Nephron progenitor cell (in vitro differentiated cells): Measurements from ENCODE around the gene DNAJB6.

Experiments
- DNase-seq: peaks from one replicate; pipeline ENCODE4 v3.0.0; 2021
- H3K27ac Mint-ChIP-seq: 2 replicates; pipeline ENCODE4 v1.8.0; 2021; ENCODE audit warnings: mild to moderate bottlenecking, moderate library complexity, mixed read lengths
- H3K27me3 Mint-ChIP-seq: 2 replicates; pipeline ENCODE4 v1.8.0; 2021; ENCODE audit warnings: mild to moderate bottlenecking, low read depth, mixed read lengths; ENCODE audit not compliant: poor library complexity
- H3K36me3 Mint-ChIP-seq: 2 replicates; pipeline ENCODE4 v1.8.0; 2021; ENCODE audit warnings: low read depth, mixed read lengths
- H3K4me1 Mint-ChIP-seq: 2 replicates; pipeline ENCODE4 v1.8.0; 2021; ENCODE audit warnings: mixed read lengths
- H3K4me3 Mint-ChIP-seq: 2 replicates; pipeline ENCODE4 v1.8.0; 2021; ENCODE audit warnings: mild to moderate bottlenecking, moderate library complexity, mixed read lengths
- H3K9me3 Mint-ChIP-seq: 2 replicates; pipeline ENCODE4 v1.8.0; 2021; ENCODE audit warnings: mild to moderate bottlenecking, moderate library complexity, mixed read lengths
- CTCF ChIP-seq: fragments of 200-600 bp; sonication (generic); IDR thresholded peaks from 2 replicates; pipeline ENCODE4 v1.5.0; 2021; ENCODE audit warnings: antibody characterized with exemption

The DNAJB6 gene

GRCh38 chr7:157377436-157378124, 40.8 kb downstream of the DNAJB6 start:
- Mint-ChIP-seq H3K36me3 (peaks cover 88% of the 10 kb centered on the region), H3K4me3 (no peak overlapping the region), H3K27me3 (no peaks in the 10 kb centered on the region), H3K4me1 (peaks cover 5% of the 10 kb centered on the region), H3K27ac (peak overlapping the region; percentile 78), H3K9me3 (no peaks in the 10 kb centered on the region)
- TF ChIP-seq CTCF, result no peak
- no peak for DNase-seq

- H3K27me3 Mint-ChIP-seq, result no peaks in the 10 kb centered on the region
- H3K4me3 Mint-ChIP-seq, result no peak overlapping the region
- peaks cover 5% of the 10 kb centered on the region for H3K4me1 Mint-ChIP-seq
- no peaks in the 10 kb centered on the region for H3K9me3 Mint-ChIP-seq
- peaks cover 88% of the 10 kb centered on the region for H3K36me3 Mint-ChIP-seq
- no peak for TF ChIP-seq CTCF
- no peak for DNase-seq
- H3K27ac Mint-ChIP-seq, result no peak overlapping the region
Measured at GRCh38 chr7:157378390-157378789, 41.6 kb downstream of the DNAJB6 start.

- no peaks in the 10 kb centered on the region for H3K9me3 Mint-ChIP-seq
- no peak for TF ChIP-seq CTCF
- peaks cover 8% of the 10 kb centered on the region for H3K4me1 Mint-ChIP-seq
- no peak overlapping the region for H3K27ac Mint-ChIP-seq
- H3K4me3 Mint-ChIP-seq, result no peak overlapping the region
- DNase-seq, result no peak
- H3K27me3 Mint-ChIP-seq, result no peaks in the 10 kb centered on the region
- peaks cover 86% of the 10 kb centered on the region for H3K36me3 Mint-ChIP-seq
Measured at GRCh38 chr7:157379493-157379892, 42.7 kb downstream of the DNAJB6 start.

- no peak overlapping the region for H3K4me3 Mint-ChIP-seq
- H3K27me3 Mint-ChIP-seq, result no peaks in the 10 kb centered on the region
- peak overlapping the region; percentile 79 for H3K27ac Mint-ChIP-seq
- peaks cover 6% of the 10 kb centered on the region for H3K4me1 Mint-ChIP-seq
- no peak for DNase-seq
- H3K9me3 Mint-ChIP-seq, result no peaks in the 10 kb centered on the region
- H3K36me3 Mint-ChIP-seq, result peaks cover 85% of the 10 kb centered on the region
- no peak for TF ChIP-seq CTCF
Measured at GRCh38 chr7:157380416-157380815, 43.6 kb downstream of the DNAJB6 start.

GRCh38 chr7:157383868-157384267, 47.1 kb downstream of the DNAJB6 start:
- Mint-ChIP-seq H3K9me3 (no peaks in the 10 kb centered on the region), H3K27me3 (no peaks in the 10 kb centered on the region), H3K4me3 (no peak overlapping the region), H3K36me3 (peaks cover 75% of the 10 kb centered on the region), H3K27ac (peak overlapping the region; percentile 80), H3K4me1 (peaks cover 10% of the 10 kb centered on the region)
- no peak for DNase-seq
- TF ChIP-seq CTCF, result no peak

GRCh38 chr7:157384301-157384700, 47.5 kb downstream of the DNAJB6 start:
- no peak for TF ChIP-seq CTCF
- H3K27me3 Mint-ChIP-seq, result no peaks in the 10 kb centered on the region
- H3K4me1 Mint-ChIP-seq, result peaks cover 10% of the 10 kb centered on the region
- H3K4me3 Mint-ChIP-seq, result no peak overlapping the region
- H3K27ac Mint-ChIP-seq, result peak overlapping the region; percentile 80
- DNase-seq, result no peak
- H3K9me3 Mint-ChIP-seq, result no peaks in the 10 kb centered on the region
- peaks cover 75% of the 10 kb centered on the region for H3K36me3 Mint-ChIP-seq
